Sciatic nerve (tissue), 2 donors: ENCODE measurements around the gene RESP18. TPM values are rescaled to one million over a fixed set of nuclear protein-coding genes. Genes with fewer than 3 reads are reported as not detected.

Experiments used
- ATAC-seq: fragments of 200-7000 bp; cut with Tn5 transposase; one replicate; pipeline ENCODE4 v1.9.1; 2020; ENCODE audit warnings: mild to moderate bottlenecking, moderate library complexity
- DNase-seq: peaks from one replicate; pipeline ENCODE4 v3.0.0-alpha.2; 2020; ENCODE audit warnings: low spot score
- intact Hi-C: fragments of 100-400 bp; cut with DNase I; formaldehyde crosslinking; loops from one replicate; pipeline ENCODE4 v1.14.2; 2022
- microRNA-seq: library from miRNA; unstranded; fragments of <30 nt; microRNA quantifications from one replicate; pipeline ENCODE4 v1.2.0, GENCODE V29; 2020
- total RNA-seq: library from RNA; stranded (reverse); fragmentation: NEBNext Ultra II Directional; extraction: Animal tissue kit (Norgen Biotek cat#: 25700); gene quantifications from one replicate; pipeline ENCODE4 v1.2.1, GENCODE V29; 2021
- donor health status: DM: no; HTN: no; CAD: no.
- donor health status: DM: no; HTN: no; CAD: no.

Gene RESP18
- total RNA-seq, 1 donor from 2014 or later: not detected

DNA sequence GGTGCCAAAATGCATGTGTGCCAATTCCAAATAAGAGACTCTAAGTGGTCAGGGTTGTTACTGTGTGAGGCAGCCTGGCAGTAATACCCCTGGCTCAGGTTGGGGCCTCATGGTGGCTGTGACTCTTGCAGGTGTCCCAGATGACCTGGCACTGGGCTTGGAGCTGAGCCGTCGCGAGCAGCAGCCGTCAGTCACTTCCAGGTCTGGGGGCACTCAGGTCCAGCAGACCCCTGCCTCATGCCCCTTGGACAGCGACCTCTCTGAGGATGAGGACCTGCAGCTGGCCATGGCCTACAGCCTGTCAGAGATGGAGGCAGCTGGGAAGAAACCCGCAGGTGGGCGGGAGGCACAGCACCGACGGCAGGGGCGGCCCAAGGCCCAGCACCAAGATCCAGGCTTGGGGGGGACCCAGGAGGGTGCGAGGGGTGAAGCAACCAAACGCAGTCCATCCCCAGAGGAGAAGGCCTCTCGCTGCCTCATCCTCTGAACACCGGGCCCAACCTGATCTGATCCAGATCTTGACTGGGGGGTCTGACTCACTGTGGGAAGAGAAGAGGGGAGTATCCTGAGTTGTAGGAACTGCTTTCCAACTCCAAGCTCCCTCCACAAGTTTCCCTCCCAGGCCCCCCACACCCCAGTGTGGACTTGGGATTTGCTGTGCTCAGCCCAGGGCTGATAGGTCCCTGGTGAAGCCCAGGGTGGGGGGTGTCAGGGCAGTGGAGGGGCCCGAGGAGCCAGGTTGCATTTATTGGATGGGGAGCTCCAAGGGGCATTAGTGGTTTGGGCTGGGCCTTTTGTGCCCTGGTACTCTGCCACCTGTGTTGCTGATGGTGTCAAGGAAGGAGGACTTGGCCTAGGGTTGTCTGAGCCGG is 47.8 kb downstream of the RESP18 start:
- ATAC-seq (no peak), DNase-seq (no peak)
- intact Hi-C loops: no loop called here

DNA sequence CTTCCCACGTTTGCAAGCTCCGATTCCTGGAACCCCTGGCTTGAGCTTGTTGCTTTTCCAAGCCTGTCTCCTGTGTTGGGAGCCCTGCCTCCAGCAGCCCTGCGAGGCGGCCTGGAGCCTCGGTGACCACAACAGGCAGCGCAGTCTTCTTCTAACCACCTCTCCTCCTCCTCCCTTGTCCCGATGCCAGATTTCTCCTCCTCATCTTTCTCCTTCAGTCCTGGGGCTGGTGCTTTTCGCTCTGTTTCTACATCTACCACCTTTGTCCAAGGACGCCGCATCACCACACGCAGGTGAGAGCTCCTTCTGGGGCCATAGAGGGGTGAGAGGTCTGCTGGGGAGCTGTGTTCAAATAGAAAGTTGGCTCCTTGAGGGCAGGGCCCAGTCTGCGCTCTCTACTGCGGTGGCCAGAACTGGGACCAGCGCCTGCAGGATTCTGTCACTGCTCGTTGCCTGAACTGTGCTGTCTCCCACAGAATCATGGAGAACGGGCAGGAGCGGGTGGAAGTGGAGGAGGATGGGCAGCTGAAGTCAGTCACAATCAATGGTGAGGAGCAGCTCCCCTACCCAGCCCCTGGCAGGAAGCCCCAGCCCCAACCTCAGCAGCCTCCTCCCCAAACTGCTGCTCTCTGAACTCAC is 49.5 kb downstream of the RESP18 start:
- intact Hi-C loops: no loop called here
- ATAC-seq: no peak
- DNase-seq: no peak

DNA sequence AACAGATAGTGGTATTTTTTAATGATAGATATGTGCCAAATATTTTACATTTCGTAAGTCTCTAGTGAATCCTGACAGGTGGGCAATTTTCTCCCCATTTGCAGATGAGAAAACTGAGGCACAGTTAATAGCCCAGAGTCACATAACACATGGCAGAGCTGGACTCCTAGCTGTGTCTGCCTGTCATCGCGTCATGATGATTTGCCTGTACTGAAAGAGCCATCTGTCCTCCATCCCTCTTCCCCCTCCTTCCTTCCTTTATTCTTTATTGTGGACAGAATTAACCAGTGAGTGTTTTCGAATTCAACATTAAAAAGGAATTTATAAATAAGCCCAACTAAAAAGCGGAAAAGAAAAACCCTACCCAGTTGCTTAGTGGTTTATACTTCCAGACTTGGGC is 50.2 kb downstream of the RESP18 start:
- no peak for ATAC-seq
- intact Hi-C loops: no loop called here
- no peak for DNase-seq

DNA sequence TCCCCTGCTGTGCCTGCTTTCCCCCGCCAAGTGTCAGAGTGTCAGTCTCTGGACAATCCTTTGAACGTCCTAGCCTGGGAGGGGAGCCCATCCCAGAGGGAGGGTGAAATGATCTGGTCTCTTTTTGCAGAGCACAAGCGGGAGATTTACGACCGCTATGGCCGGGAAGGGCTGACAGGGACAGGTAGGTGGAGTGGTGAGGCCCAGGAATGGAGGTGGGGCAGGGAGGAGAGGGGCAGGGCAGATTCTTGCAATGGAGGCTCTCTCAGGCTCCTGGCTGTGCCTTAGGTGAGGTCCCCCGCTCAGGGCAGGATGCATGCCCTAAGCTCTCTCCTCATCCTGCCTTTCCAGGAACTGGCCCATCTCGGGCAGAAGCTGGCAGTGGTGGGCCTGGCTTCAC is 51.0 kb downstream of the RESP18 start:
- ATAC-seq: no peak
- intact Hi-C loops: no loop called here
- DNase-seq: no peak

DNA sequence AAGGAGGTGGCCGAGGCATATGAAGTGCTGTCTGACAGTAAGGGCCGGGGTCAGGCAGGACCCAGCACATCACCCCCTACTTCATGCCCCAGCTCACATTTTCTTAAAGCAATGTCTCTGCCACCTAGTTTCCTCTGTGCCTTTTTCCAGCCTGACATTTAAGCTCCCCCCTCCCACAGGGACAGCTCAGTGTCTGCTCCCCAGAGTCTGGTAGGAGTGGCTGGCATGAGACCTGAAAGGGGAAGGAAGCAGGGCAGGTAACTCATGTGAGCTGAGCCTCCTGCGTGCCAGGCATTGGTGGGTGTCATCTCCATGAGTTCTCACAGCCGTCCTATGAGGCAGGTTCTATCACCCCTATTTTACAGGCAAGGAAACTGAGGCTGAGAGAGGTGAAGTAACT is 51.9 kb downstream of the RESP18 start:
- intact Hi-C loops: no loop called here
- no peak for DNase-seq

DNA sequence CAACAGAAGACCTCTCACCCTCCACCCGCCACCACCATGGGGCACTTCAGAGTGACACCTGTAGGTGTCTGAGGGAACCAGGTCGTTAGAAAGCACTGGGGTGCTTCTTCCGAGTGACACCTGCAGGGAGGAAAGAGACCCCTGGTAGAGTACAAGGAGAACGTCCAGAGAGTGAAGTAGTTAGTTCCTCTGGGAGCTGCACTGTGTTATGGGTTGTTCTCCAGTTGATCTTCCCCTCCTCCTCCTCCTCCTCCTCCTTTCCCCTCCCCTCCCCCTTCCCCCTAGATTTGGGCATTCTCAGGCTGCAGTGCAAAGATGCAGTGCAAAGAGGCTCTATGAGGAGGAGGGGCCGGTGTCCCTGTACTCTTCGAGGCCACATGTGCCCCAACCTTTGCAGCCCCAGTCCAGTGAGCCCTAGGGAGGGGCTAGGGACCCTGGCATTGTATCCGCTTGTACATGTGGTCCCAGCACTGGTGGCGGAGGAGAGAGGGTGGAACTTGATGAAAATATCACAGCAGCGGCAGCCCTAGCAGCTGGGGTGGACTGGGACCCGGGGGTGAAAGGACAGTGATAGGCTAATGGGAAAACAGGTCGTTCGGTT is 52.5 kb downstream of the RESP18 start:
- ATAC-seq: no peak
- intact Hi-C loops: no loop called here
- DNase-seq: no peak

More for the DNA sequence above, 51.9 kb downstream of the RESP18 start:
- no peak for ATAC-seq

DNA sequence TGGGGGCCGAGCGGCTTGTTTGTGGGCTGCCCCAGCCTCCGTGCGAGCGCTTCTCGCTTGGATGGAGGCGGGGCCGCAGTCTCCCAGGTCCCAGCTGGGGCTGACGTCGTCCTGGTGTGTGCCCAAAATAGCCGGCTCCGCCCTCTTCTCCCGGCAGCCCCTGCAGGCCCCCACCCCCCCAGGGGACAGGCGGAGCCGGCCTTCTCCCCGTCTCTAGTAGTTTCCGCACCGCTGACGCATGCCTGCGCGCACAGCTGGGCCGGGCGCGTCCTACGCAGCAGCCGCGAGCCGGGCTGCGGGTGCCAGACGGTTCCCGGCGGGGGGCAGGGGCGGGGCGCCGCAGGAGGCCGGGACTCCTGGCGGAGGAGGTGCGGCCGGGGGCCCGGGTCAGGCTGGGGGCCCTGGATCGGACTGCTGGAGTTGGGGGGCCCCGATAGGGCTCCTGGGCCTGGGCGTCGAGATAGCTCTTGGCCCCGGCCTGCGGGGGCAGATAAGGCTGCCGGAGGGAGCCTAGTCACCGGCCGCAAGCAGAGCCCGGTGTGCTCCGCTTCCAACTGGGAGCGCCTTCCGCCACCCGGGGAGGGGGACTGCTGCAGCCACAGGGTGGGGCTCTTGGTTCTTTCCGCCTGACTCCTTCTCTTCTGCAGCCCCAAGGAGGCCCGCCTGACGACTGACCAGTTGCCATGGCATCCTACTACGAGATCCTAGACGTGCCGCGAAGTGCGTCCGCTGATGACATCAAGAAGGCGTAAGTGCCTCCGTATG is 53.2 kb downstream of the RESP18 start, which contains the start of gene DNAJB2:
DNAJB2 (plus strand) TSS at position 216 of the 765 bp plus-strand sequence; CDS start at position 684, 468 bp downstream.
- intact Hi-C loops: no loop called here
- DNase-seq (peak; percentile 99), ATAC-seq (peak; percentile 97)

DNA sequence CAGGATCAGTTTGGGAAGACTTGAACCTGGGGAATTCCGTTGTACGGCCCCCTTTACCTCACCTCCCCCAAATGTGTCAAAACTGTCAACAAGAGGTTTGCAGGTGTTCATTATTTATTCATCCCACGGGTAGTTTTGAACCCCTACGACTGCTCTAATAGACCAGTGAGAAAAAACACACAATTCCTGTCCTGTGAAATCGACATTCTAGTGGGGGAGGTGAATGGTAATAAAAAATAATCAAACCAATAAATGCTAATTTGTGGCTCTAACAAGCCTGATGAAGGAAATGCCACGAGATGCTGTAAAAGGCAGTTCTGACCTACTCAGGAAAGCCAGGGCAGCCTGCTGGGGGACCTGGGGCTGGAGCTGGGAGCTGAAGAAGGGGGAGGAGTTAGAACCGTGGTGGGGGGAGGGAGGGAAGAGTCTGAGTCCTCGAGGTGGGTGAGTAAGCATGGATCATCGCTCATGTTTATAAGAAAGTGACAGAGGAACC is 53.8 kb downstream of the RESP18 start:
- ATAC-seq: no peak
- no peak for DNase-seq
- intact Hi-C loops: no loop called here

DNA sequence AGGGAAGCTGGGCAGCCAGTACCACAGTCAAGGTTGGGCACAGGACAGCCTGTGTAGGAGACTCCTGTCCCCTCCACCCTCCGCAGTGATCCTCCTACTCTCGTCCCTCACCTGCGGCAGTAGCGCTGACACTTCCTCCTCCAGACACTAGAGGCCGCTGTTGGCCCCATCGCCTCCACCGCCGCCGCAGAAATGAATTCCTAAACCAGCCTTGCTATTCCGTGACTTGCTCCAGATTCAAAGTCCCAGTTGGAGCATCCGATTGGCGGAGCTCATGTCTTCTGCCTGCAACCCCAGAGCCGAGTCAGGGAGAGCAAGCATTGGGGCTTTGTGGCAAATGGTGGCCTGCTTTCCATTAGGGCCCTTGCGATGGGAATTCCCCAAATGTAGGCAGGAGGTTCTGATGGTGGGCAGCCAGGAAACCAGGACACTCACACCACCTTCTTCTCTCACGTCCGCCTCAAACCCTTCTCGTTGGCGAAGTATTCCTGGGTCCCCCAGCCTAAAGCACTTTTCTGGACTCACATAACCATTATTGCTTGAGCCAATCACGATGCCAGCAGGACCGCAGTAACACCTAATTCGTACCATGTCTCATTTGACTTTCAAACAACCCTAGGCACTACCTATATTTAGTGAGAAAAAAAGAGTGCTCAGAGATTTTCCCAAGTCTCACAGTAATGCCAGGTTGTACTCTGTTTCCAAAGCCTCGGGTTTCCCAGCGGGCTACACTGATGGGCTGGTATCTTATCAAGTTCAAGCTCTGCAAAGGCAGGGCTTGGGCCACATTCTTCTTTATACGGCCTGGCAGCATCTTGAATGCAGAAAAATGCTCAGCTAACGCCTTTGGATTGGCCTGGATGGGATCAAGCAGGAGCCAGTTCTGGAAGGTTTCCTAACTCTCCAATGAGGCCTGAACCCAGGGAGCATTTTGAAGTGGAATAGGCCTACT is 54.6 kb downstream of the RESP18 start:
- peak; percentile 39 for ATAC-seq
- DNase-seq: peak; percentile 89
- intact Hi-C loops: loop anchor here (2.0 kb wide), 1 partner anchor 19 kb away; no protein-coding TSS in a partner anchor

Small RNAs within 50 kb of the gene (microRNA-seq; reads per million reads assigned to microRNA genes)
- gene MIR153-1: 1.4 reads per million

Other genes starting within 250 kb of the RESP18 start
- gene NHEJ1, start 171.9 kb downstream of the RESP18 start, total RNA-seq: 15.0 TPM
- gene SLC23A3, start 162.7 kb downstream of the RESP18 start, total RNA-seq: 3.3 TPM
- 55.8 TPM for gene CNPPD1, start 155.8 kb downstream of the RESP18 start, total RNA-seq
- 75.7 TPM for gene RETREG2, start 154.5 kb downstream of the RESP18 start, total RNA-seq
- 40.8 TPM for gene ZFAND2B, start 126.0 kb downstream of the RESP18 start, total RNA-seq
- gene ABCB6, start 113.8 kb downstream of the RESP18 start, total RNA-seq: 32.6 TPM
- gene ATG9A, start 103.1 kb downstream of the RESP18 start, total RNA-seq: 39.9 TPM
- gene ANKZF1, start 102.9 kb downstream of the RESP18 start, total RNA-seq: 46.9 TPM
- 4.2 TPM for gene GLB1L, start 87.3 kb downstream of the RESP18 start, total RNA-seq
- 16.5 TPM for gene STK16, start 87.3 kb downstream of the RESP18 start, total RNA-seq
- not detected for gene TUBA4B, start 79.5 kb downstream of the RESP18 start, total RNA-seq
- 12.5 TPM for gene TUBA4A, start 78.8 kb downstream of the RESP18 start, total RNA-seq
- gene DNAJB2, start 53.4 kb downstream of the RESP18 start, total RNA-seq: 120 TPM
- 0.58 TPM for gene PTPRN, start 23.3 kb downstream of the RESP18 start, total RNA-seq
- 41.8 TPM for gene DNPEP, start 55.2 kb upstream of the RESP18 start, total RNA-seq
- gene DES, start 85.6 kb upstream of the RESP18 start, total RNA-seq: 1.4 TPM
- 7.2 TPM for gene SPEG, start 102.1 kb upstream of the RESP18 start, total RNA-seq
- gene GMPPA, start 166.1 kb upstream of the RESP18 start, total RNA-seq: 25.9 TPM
- 0.31 TPM for gene ASIC4, start 181.7 kb upstream of the RESP18 start, total RNA-seq
- 33.4 TPM for gene CHPF, start 211.1 kb upstream of the RESP18 start, total RNA-seq
- gene TMEM198, start 211.3 kb upstream of the RESP18 start, total RNA-seq: 2.1 TPM
- gene OBSL1, start 238.8 kb upstream of the RESP18 start, total RNA-seq: 85.2 TPM
- 0.53 TPM for gene INHA, start 239.6 kb upstream of the RESP18 start, total RNA-seq